Thymus (tissue), 11 donors: ENCODE results near the gene PSMD5. TPM values are rescaled to one million over a fixed set of nuclear protein-coding genes. Genes with fewer than 3 reads are reported as not detected.

ENCODE experiments used
- DNase-seq, 9 donors: peaks; one replicate each; pipeline ENCODE4 v3.0.0-alpha.2; 2013; ENCODE audit warnings: low spot score in 9 of 9, low read depth in 6 of 9, missing footprints in 1 of 9
- H3K27ac ChIP-seq, 2 donors: one replicate each; pipeline ENCODE4 v1.5.1; 2013; ENCODE audit warnings: control low read depth in 1 of 2, low read depth in 1 of 2, low read length in 1 of 2, mild to moderate bottlenecking in 1 of 2, moderate library complexity in 1 of 2
- H3K27me3 ChIP-seq, 2 donors: one replicate each; pipeline ENCODE4 v1.5.1; 2013; ENCODE audit warnings: low read length in 1 of 2; ENCODE audit not compliant: control insufficient read depth in 2 of 2, insufficient read depth in 1 of 2
- H3K36me3 ChIP-seq, 2 donors: one replicate each; pipeline ENCODE4 v1.5.1; 2013; ENCODE audit warnings: low read length in 1 of 2, mild to moderate bottlenecking in 1 of 2, moderate library complexity in 1 of 2; ENCODE audit not compliant: control insufficient read depth in 2 of 2, insufficient read depth in 2 of 2
- H3K4me1 ChIP-seq, 2 donors: one replicate each; pipeline ENCODE4 v1.5.1; 2013; ENCODE audit warnings: low read length in 2 of 2; ENCODE audit not compliant: control insufficient read depth in 2 of 2, insufficient read depth in 2 of 2
- H3K4me3 ChIP-seq, 2 donors: one replicate each; pipeline ENCODE4 v1.5.1; 2013; ENCODE audit warnings: low read length in 2 of 2, control low read depth in 1 of 2, mild to moderate bottlenecking in 1 of 2
- H3K9me3 ChIP-seq, 2 donors: one replicate each; pipeline ENCODE4 v1.5.1; 2013; ENCODE audit warnings: low read length in 1 of 2, mild to moderate bottlenecking in 1 of 2; ENCODE audit not compliant: control insufficient read depth in 2 of 2, insufficient read depth in 1 of 2
- WGBS: extraction: QIAGEN DNeasy Blood & Tissue Kit; methylation state at CpG from one replicate; pipeline ENCODE4 v1.1.7; 2013; 5-methylcytosine and 5-hydroxymethylcytosine counted together
- polyA plus RNA-seq: library from polyadenylated mRNA; stranded (reverse); fragments of 200-250 nt; gene quantifications from one replicate; pipeline ENCODE4 v1.2.3, GENCODE V29; 2013
- total RNA-seq: library from RNA; stranded (reverse); fragments of 120-200 nt; gene quantifications from one replicate; pipeline ENCODE4 v1.2.4, GENCODE V29; 2013
- donor health status: healthy.

Gene PSMD5
- total and polyA plus RNA-seq, 2 donors: 17.6 to 24.2 TPM

DNA sequence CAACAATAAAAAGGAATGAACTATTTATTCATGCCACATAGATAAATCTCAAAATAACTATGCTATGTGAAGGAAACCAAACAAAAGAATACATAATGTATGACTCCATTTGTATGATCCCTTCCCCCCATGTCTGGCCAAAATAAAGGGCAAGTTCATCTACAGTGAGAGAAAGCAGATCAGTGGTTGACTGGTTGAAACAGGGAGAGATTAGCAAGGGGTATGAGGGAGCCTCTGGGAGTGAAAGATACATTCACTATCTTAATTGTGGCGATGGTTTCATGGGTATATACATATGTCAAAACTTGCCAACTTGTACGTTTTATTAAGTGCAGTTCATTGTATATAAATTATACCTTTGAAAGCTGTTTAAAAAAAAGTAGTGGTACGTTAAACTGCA lies 4.8 kb downstream of the PSMD5 start:
- Histone ChIP-seq H3K4me3 (no peak overlapping the region), H3K27ac (no peak overlapping the region), H3K4me1 (peaks cover 6 to 8% of the 10 kb centered on the region in 2 donors), H3K27me3 (no peaks in the 10 kb centered on the region), H3K36me3 (peaks cover 5 to 19% of the 10 kb centered on the region in 2 donors), H3K9me3 (peaks cover 0 to 4% of the 10 kb centered on the region in 2 donors)
- WGBS: 98% methylated on average over 3 of the region's 3 CpGs
- DNase-seq: no peak

- no peaks in the 10 kb centered on the region for H3K4me1 ChIP-seq
- 98% methylated on average over 7 of the region's 7 CpGs for WGBS
- DNase-seq: no peak
- no peaks in the 10 kb centered on the region for H3K27me3 ChIP-seq
- peaks cover 30 to 49% of the 10 kb centered on the region in 2 donors for H3K36me3 ChIP-seq
- no peak overlapping the region for H3K4me3 ChIP-seq
- H3K9me3 ChIP-seq: peaks cover 0 to 2% of the 10 kb centered on the region in 2 donors
- no peak overlapping the region for H3K27ac ChIP-seq
Observed at GRCh38 chr9:120833325-120833724, 9.4 kb downstream of the PSMD5 start.

DNA sequence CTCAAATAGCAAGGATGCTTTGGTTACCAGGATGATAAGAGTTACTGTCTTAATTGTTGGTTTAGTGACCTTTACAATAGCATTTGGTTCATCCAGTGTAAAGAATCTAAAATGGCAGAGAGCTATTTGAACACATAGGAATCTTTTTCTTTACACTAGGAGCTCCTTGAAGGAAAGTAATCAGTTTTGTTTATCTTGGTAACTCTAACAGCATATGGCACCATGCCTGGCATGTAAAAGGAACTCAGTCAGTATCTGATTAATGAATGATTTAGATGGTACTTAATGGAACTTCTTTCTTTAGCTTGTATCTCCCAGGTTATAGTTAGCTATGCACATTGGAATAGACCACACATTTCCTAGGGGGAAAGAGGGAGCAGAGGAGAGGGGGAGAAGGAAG lies 9.9 kb downstream of the PSMD5 start:
- DNase-seq: no peak
- Histone ChIP-seq H3K36me3 (peaks cover 30 to 46% of the 10 kb centered on the region in 2 donors), H3K27ac (no peak overlapping the region), H3K27me3 (no peaks in the 10 kb centered on the region), H3K9me3 (peaks cover 0 to 2% of the 10 kb centered on the region in 2 donors), H3K4me3 (no peak overlapping the region), H3K4me1 (no peaks in the 10 kb centered on the region)

- H3K27me3 ChIP-seq: no peaks in the 10 kb centered on the region
- H3K9me3 ChIP-seq: no peaks in the 10 kb centered on the region
- WGBS: 98% methylated on average over 3 of the region's 3 CpGs
- no peak overlapping the region for H3K4me3 ChIP-seq
- no peak overlapping the region for H3K27ac ChIP-seq
- no peak for DNase-seq
- peaks cover 35 to 50% of the 10 kb centered on the region in 2 donors for H3K36me3 ChIP-seq
- H3K4me1 ChIP-seq: no peaks in the 10 kb centered on the region
Observed at GRCh38 chr9:120830865-120831264, 11.9 kb downstream of the PSMD5 start.

- 98% methylated on average over 3 of the region's 3 CpGs for WGBS
- DNase-seq: no peak
- Histone ChIP-seq H3K9me3 (no peaks in the 10 kb centered on the region), H3K4me3 (no peak overlapping the region), H3K36me3 (peaks cover 35 to 52% of the 10 kb centered on the region in 2 donors), H3K4me1 (no peaks in the 10 kb centered on the region), H3K27me3 (no peaks in the 10 kb centered on the region), H3K27ac (no peak overlapping the region)
Observed at GRCh38 chr9:120830151-120830550, 12.6 kb downstream of the PSMD5 start.

GRCh38 chr9:120829650-120830049 lies 13.1 kb downstream of the PSMD5 start:
- DNase-seq: no peak
- H3K27me3 ChIP-seq: no peaks in the 10 kb centered on the region
- H3K4me3 ChIP-seq: no peak overlapping the region
- no peak overlapping the region for H3K27ac ChIP-seq
- no peaks in the 10 kb centered on the region for H3K9me3 ChIP-seq
- WGBS: 96% methylated on average over 1 of the region's 1 CpG
- peaks cover 35 to 55% of the 10 kb centered on the region in 2 donors for H3K36me3 ChIP-seq
- H3K4me1 ChIP-seq: no peaks in the 10 kb centered on the region

DNA sequence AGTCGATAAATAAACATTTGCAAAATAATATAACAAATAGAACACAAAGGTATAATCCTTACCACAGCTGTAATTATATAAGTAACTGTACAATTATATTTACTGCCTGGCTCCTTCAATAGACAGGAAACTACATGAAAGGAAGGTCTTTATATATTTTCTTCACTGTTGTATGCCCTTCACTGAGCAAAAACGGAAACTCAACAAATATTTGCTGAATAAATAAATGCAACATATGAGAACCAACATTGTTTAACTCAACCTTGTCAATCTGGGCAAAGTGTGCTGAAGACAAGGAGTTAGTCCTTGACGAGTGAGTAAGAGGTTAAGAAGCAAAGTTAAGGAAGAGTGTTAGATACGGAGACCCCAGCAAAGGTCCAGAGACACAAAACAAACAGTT lies 22.6 kb downstream of the PSMD5 start:
- peaks cover 23 to 66% of the 10 kb centered on the region in 2 donors for H3K36me3 ChIP-seq
- no peak for DNase-seq
- 99% methylated on average over 4 of the region's 4 CpGs for WGBS
- H3K4me1 ChIP-seq: no peaks in the 10 kb centered on the region
- H3K4me3 ChIP-seq: no peak overlapping the region
- no peaks in the 10 kb centered on the region for H3K9me3 ChIP-seq
- no peaks in the 10 kb centered on the region for H3K27me3 ChIP-seq
- H3K27ac ChIP-seq: no peak overlapping the region

GRCh38 chr9:120818595-120818994 lies 24.1 kb downstream of the PSMD5 start:
- no peak for DNase-seq
- H3K27me3 ChIP-seq: no peaks in the 10 kb centered on the region
- H3K4me1 ChIP-seq: peaks cover 0 to 2% of the 10 kb centered on the region in 2 donors
- peaks cover 18 to 55% of the 10 kb centered on the region in 2 donors for H3K36me3 ChIP-seq
- H3K4me3 ChIP-seq: no peak overlapping the region
- WGBS: 98% methylated on average over 1 of the region's 1 CpG
- no peak overlapping the region for H3K27ac ChIP-seq
- H3K9me3 ChIP-seq: no peaks in the 10 kb centered on the region

GRCh38 chr9:120815075-120815474 lies 27.6 kb downstream of the PSMD5 start:
- Histone ChIP-seq H3K36me3 (peaks cover 10 to 27% of the 10 kb centered on the region in 2 donors), H3K27me3 (no peaks in the 10 kb centered on the region), H3K4me1 (peaks cover 0 to 2% of the 10 kb centered on the region in 2 donors), H3K27ac (no peak overlapping the region), H3K4me3 (no peak overlapping the region), H3K9me3 (no peaks in the 10 kb centered on the region)
- 94% methylated on average over 4 of the region's 4 CpGs for WGBS
- DNase-seq: no peak

DNA sequence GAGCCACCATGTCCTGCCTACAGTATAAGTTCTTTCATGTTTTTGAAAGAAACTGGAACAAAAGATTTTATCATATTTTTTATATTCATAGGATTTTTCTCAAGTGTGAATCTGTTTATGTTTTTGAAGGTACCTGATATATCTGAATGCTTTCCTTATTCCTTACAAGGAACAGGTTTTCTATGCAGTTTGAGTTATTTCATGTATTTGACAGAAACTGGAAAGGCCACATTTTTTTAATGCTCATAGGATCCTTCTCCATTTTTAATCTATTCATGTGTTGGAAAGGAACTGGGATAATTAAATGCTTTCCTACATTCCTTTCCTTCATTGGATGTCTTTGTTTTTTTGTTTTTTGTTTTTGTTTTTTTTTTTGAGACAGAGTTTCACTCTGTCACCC lies 33.8 kb downstream of the PSMD5 start:
- peaks cover 0 to 12% of the 10 kb centered on the region in 2 donors for H3K9me3 ChIP-seq
- DNase-seq: no peak
- no peak overlapping the region for H3K4me3 ChIP-seq
- no peaks in the 10 kb centered on the region for H3K27me3 ChIP-seq
- no peak overlapping the region for H3K27ac ChIP-seq
- no peaks in the 10 kb centered on the region for H3K36me3 ChIP-seq
- no peaks in the 10 kb centered on the region for H3K4me1 ChIP-seq
